ENCODE data around the gene HS1BP3. TPM values are rescaled to one million over a fixed set of nuclear protein-coding genes. Genes with fewer than 3 reads are reported as not detected.

Gene HS1BP3
- total and polyA plus RNA-seq, 2 donors (not counting 3 experiments of a cell fraction or from before 2014, with no cell fraction given), result 27.4 to 33.1 TPM

- CTCF ChIA-PET, result no interaction called here
Measured at GRCh38 chr2:20680744-20681375, 30.0 kb upstream of the HS1BP3 start.

More at GRCh38 chr2:20680744-20681375, 30.0 kb upstream of the HS1BP3 start:
- H2AFZ ChIP-seq (ENCODE audit: low read depth, low read length), result no peak overlapping the region
- no peak for DNase-seq (ENCODE audit: low read depth, low spot score)
- FAIRE-seq, result no peak
- H3K79me2 ChIP-seq (ENCODE audit: control insufficient read depth, insufficient read depth, low read length), result no peaks in the 10 kb centered on the region
- TF ChIP-seq POLR2A (IDR thresholded peaks at IDR 0.05; ENCODE audit: low read depth, low read length) (no peak), MYC (IDR thresholded peaks at IDR 0.05; ENCODE audit: low read depth, low read length) (no peak), MAX (IDR thresholded peaks at IDR 0.05; ENCODE audit: insufficient read depth, insufficient read length) (no peak), JUN (IDR thresholded peaks at IDR 0.05; ENCODE audit: borderline replicate concordance, insufficient read depth, insufficient read length, low read depth) (no peak), FOS (IDR thresholded peaks at IDR 0.05; ENCODE audit: borderline replicate concordance, insufficient read depth, low read length) (no peak), EZH2 (IDR thresholded peaks at IDR 0.05; ENCODE audit: borderline replicate concordance, low read depth, low read length, severe bottlenecking) (no peak), CTCF (IDR thresholded peaks at IDR 0.05; ENCODE audit: extremely low read depth in 1 of 2, insufficient read depth in 1 of 2, low read depth in 1 of 2, low read length in 2 of 2) (no peak)
- no peak overlapping the region for H3K4me3 ChIP-seq (replicated peaks in 1 of 3; ENCODE audit: insufficient read depth in 1 of 3, low read depth in 1 of 3, low read length in 3 of 3)
- no peaks in the 10 kb centered on the region for H3K27me3 ChIP-seq (ENCODE audit: control insufficient read depth in 2 of 2, insufficient read depth in 2 of 2, low read length in 2 of 2)
- no peak overlapping the region for H3K27ac ChIP-seq (ENCODE audit: insufficient read depth, low read depth, low read length)
- intact Hi-C loops (cut with micrococcal nuclease) (loop anchor here (5.0 kb wide), 2 partner anchors 141 to 236 kb away; partner anchors contain the start of gene LDAH), dilution Hi-C loops (cut with MboI; ENCODE audit: extremely low pct_ligation_motif_present, low sequenced_read_pairs) (no loop called here)
- H3K36me3 ChIP-seq (ENCODE audit: control insufficient read depth in 2 of 2, extremely low read depth in 1 of 2, insufficient read depth in 2 of 2, low read length in 2 of 2), result peaks cover 0 to 5% of the 10 kb centered on the region in 2 experiments
- H3K9me3 ChIP-seq (replicated peaks; ENCODE audit: control insufficient read depth, insufficient read depth, low read length), result no peaks in the 10 kb centered on the region
- no peak overlapping the region for H3K4me2 ChIP-seq (ENCODE audit: insufficient read depth, low read length)
- H3K4me1 ChIP-seq (ENCODE audit: control insufficient read depth, extremely low read depth, insufficient read depth, low read length), result peaks cover 5% of the 10 kb centered on the region
- BruUV-seq (replicated peaks), result no TSS peak
- POLR2A ChIA-PET, result no interaction called here
- no peaks in the 10 kb centered on the region for H3K9me1 ChIP-seq (replicated peaks; ENCODE audit: control insufficient read depth, extremely low read depth, insufficient read depth, low read length)
- H4K20me1 ChIP-seq (replicated peaks; ENCODE audit: control insufficient read depth, extremely low read depth, insufficient read depth, low read length), result no peaks in the 10 kb centered on the region
- H3K9ac ChIP-seq (replicated peaks; ENCODE audit: extremely low read depth, insufficient read depth, low read length), result no peak overlapping the region
